HG03060 (cell line): ENCODE results near the gene ASTN2.
"Not testable (repeated sequence)": the region's sequence is repeated elsewhere in the genome, so short reads cannot be mapped to it uniquely, and the experiment has no call there.

Experiments
- ATAC-seq: cut with Tn5 transposase; IDR thresholded peaks from one replicate; pipeline ENCODE4 v1.9.1; 2021; ENCODE audit warnings: low read depth, moderate number of reproducible peaks; ENCODE audit not compliant: unreplicated experiment

Gene ASTN2

DNA sequence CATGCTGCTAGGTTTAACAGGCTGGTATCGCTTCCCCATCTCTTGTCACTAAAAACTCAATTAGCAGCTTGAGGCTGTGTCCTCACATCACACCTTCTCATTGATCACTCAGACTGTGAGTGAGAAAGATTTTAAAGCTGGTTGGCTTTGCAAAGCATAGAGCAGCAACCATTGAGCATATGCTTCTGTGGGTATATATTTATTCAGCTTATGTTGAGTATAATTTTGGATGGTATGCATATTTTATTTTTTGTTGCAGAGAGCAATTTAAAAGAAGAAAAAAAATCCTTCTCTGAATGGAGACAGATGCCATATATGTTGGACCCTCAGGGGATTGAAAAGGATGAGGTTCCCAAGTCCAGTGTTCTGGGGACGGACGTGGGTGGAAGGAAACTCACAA, 565.1 kb downstream of the ASTN2 start:
- ATAC-seq: no peak

DNA sequence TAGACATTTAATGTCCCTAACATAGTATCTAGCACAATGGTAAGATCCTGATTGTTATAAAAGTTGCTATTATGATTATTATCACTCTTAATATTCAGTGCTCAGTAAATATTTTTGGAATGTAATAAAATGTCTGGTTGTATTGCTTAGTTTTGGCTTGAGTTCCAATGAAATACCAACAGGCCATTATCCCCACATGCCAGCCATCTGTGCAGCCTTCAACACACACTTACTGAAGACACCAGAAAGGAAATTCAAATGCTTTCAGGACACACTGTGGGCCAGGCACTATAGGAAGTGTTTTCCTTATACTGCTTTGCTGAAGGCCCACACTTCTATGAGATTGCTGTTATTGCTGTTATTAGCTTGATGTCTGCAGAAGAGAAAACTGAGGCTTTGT, 570.2 kb downstream of the ASTN2 start:
- ATAC-seq: no peak

DNA sequence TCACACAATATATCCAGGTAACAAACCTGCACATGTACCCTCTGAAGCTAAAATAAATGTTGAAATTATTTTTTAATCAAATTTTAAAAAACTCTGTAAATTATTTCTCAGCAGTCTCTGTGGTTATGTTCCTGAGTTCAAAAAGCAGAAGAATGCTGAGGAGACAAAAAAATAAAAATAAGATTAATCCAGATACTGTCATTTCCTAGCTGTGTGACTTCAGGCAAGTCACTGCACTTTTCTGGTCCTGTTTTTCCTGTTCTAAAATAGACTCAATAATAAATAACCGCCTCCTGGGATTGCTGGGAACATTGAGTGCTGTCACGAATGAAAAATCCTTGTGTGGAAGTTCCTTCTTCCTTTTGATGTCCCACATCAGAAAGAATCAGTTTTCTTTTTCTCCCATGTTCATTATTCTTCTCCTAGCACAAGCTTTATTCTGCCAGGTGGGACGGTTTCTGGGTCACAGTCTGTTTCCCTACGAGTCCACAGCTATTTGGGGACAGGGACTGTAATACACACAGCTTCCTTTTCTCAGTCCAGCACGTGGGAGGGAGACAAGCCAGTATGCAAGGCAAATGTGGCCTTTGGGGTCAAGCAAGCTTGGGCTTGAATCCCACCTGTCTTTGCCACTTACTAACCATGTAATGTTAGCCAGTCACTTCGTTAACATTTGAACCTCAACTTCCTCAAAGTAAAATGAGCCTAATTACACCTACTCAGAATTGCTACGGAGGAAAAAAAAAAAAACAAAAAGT, 570.8 kb downstream of the ASTN2 start:
- ATAC-seq: no peak

DNA sequence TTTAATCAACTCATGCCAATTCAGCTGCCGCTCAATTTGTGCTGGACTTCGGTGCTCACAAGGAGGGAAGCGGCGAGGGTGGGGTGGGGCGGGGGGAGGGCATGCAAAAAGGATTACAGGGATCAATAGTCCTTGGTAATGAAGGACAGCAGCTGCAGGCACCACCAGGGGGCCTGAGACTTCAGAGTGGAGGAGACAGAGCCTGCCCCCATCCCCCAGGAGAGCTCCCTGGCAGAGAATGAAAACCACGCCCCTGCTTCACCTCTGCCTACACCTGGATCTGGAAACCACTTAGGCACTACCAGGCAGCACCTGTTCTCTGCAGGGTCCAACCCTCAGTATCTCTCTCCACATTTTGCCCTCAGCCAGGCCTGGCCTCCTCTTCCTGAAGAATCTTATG, 572.2 kb downstream of the ASTN2 start:
- ATAC-seq: no peak

DNA sequence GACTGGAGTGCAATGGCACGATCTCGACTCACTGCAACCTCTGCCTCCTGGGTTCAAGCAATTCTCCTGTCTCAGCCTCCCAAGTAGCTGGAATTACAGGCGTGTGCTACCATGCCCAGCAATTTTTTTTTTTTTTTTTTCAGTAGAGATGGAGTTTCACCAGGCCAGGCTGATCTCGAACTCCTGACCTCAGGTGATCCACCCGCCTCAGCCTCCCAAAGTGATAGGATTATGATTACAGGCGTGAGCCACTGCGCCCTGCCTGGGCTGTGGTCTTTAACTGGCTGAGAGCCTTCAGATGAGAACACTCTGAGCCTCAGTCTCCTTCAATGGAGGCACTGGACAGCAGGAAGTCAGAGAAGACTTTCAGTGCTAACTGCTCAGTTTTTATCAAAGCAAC, 576.4 kb downstream of the ASTN2 start:
- not testable (repeated sequence) for ATAC-seq

DNA sequence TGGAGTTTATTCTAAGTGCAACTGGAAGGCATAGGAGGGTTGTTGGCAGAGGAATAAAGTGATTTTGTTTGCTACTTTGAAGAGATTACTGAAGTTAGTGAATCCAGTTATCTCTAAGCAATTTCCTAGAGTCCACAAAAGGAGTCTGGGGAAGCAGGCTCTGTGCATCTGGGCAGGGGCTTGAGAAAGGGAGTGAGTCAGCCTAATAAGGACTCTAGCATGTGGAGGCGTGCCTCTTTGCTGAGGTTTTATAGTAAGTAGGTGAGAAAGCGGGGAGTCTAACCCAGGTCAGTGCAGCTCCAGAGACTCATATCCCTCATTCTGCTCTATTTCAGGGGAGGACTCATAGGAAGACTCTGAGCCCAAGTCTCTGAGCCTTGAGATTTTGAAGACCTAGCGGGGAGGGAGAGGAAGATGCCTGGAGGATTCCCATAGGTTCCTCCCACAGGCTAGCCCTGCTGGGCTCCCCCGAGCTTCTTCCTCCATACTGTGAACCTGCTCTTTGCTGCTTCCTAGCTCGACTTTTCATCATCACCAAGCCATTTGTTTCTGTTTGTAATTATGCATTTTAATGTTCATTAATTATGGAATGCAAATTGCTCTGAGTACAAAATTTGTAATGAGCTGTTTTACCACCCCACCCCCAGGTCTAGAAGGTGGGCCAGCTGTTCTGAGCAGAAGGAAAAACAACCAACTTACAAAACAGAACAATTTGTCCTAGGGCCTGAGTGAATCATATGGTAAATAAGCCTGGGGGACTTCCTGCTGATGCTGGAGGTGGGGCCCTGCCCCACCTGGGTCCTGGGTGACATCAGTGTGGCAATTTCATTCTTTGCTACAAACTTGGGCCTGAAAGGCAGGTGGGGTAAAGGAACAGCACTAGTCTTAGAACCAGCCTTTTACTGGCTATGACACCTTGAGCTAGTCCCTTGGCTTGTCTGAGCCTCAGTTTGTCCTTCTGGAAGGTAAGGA, 577.6 kb downstream of the ASTN2 start:
- ATAC-seq: no peak

DNA sequence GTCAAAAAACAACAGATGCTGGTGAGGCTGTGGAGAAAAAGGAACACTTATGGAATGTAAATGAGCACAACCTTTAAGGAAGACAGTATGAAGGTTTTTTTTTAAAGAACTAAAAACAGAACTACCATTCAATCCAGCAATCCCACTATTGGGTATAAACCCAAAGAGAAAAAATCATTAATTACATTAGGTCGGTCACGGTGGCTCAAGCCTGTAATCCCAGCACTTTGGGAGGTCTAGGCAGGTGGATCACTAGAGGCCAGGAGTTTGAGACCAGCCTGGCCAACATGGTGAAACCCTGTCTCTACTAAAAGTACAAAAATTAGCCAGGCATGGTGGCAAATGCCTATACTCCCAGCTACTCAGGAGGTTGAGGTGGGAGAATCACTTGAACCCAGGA, 584.5 kb downstream of the ASTN2 start:
- not testable (repeated sequence) for ATAC-seq

DNA sequence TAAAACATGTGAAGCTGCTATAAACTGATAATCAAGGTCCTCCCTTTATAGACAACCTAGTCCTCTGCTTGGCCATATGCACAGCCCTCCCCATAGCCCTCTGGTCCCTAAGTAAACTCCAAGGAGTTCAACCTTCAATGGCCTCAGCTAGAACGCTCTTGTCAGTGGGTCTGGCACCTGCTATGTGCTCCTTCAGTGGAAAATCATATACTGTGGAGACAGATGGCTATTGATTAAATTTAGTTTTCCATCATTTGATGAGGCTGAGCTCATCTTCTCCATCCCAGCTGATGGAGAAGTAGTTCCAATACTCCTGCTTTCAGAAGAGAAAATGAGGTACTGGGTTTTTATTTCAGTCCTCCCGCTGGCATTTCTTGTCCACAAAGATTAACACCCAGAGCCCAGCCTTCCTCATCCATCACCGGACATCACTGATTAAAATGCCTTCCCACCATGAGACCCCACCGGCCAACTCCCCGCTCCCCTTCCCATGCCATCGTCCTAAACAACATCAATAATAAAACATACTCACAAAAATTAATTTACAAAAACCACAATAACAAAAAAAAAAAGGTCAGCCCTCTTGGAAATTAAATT, 593.1 kb downstream of the ASTN2 start:
- no peak for ATAC-seq

DNA sequence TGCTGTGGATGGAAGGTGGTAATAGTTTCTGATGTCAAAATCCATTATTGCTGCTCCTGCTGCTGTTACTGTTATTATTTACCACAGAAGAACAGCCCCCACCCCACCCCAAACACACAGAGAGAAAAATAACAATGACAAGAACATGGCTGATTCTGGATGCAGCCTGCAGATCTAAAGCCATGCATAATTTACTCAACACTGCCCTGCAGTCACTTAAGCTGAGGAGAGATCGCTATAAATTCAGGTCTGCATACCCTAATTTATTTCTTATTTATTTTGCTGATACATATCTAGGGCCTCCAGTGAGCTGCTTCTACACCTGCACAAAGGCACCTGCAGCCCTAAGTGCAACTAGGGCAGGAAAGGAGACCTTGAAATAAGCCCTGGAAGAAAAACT, 595.7 kb downstream of the ASTN2 start:
- no peak for ATAC-seq

DNA sequence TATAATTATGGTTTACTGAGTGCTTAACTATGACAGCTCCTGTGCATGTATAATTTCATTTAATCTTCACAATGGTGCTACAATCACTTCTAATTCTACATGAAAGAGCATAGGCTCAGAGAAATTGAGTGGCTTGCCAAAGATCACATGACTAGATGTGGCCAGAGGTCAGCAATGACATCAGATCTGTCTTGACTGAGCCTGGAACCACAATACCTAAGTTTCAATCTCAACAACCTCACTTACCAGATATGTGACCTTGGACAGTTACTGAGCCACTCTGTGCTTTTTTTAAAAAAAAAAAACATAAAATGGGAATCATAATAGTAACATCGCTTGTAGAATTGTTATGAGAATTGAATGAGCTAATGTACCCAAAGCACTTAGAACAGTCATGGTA, 597.1 kb downstream of the ASTN2 start:
- no peak for ATAC-seq

DNA sequence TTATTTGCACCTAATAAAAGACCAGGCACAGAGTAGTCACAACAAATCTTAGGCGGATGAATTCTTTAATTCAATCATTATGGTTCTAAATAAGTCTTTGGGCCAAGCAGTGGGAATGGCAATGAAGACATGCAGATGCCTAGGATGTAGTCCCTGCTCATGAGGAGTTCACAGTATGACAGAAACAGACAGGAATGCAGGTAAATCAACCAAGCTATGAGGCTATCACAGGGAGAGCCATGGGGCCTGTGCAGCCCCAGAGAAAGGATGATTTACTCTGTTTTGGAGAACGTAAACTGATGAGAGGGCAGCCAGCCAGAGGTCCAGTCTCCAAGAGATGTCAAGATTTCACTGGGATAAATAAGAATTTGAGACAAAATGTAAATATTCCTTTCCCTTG, 598.4 kb downstream of the ASTN2 start:
- ATAC-seq: no peak

DNA sequence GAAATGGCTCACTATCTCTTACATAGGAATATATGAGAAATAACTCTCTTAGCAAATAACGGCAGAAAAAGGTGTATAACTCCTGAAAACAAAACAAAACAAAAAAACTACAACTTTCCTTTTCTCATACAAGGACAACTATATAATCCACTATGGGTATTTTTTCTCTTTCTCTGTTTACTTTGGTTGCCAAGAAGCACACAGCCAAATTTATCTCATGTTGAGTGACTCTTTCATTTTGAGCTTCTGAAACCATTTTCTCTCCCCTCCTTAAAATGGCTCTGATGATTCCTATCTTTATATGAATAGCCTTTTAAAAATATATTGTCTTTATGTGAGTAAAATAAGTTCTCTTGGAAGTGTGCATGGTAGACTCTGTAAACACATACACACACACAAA, 599.0 kb downstream of the ASTN2 start:
- ATAC-seq: no peak

DNA sequence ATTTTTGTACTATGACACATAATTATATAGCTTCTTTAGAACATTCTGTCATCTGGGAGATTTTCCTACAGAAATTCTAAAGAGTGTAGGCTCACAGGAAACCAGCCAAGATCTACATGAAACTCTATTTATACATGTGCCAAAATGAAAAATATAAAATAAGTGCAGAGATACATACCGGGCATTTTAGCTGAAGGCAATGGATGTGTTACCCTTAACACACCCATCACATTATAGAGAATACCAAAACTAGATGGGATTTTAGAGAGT, 601.9 kb downstream of the ASTN2 start:
- ATAC-seq: no peak

DNA sequence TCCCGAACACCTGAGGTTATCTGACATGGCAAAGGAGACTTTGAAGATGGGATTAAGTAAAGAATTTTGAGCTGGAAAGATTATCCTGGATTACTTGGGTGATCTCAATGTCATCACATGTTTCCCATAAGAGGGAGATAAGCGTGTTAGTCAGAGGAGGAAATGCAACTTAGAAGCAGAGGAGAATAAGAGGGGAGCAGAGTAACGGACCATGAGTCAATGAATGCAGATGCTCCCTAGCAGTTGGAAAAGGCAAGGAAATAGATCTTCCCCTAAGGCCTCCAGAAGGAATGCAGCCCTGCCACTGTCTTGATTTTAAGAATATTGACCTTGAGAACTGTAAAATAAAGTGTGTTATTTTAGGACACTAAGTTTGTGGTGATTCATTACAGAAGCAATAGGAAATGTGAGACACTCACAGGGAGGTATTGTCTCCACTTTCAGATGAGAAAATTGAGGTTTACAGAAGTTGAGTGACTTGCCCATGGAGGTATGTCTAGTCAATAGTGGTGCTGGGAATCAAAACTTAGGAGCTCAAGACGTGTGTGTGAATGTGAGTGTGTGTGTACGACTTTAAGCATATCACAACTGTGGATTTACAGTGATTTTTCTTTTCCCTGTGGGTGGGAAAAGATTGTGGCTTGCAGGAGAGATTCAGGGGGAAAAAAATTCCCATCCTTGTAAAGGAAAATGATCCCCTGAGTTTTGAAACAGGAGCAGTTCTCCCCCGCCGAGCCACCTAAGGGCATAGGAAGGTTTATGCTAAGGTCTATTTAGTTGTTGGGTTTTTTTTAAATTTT, 602.4 kb downstream of the ASTN2 start:
- no peak for ATAC-seq

DNA sequence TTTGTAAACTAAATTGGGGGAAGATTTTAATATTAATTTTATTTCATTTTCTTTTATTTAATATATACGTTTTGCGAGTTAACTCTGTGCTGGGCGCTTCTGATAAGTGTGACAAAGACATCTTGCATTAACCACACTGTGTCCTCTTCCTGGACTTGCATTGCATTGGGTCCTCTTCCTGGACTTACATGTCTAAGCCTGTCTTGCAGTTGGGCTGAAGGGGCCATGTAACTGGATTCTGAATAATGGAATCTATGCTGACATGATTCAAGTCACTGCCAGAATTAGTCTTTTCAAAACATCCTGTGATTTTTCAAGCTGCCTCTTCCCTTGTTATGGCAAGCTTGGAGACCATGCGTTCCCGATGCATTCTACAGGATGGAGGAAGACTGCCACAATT, 605.2 kb downstream of the ASTN2 start:
- no peak for ATAC-seq

DNA sequence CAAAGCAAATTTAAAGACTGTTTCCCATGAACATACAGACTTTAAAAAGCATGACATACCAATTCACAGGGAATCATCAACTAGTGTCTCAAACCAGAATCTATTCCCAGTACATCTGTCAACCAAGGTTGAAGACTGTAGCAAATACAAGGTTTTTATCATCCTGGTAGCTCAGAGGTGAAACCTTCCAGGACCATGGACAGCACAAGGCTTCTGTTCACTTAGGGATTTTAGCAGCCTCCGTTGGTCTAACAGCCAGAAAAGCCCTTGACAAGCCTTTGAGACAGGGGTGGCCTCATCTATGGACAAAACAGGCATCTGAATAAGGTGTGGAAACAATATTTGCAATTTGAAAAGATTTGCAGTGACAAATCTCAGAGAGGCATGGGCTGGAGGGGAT, 608.8 kb downstream of the ASTN2 start:
- no peak for ATAC-seq

DNA sequence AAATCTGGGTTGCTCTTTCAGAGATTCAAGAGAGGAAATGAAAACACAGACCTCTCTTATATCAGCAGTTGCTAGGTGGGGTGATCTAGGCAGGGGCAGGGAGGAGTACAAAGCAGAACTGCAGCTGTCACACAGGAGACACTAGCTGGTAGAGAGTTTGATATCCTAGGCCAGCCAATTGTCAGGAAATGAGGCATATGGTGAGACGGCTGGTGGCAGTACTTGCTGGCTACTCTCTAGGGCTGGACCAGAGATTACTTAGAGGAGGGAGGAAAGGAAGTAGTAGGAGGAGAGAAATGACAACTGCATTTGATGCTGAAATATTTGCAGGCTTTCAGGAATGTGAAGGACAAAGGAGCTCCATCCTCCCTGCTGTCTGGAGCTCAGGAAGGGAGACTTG, 614.0 kb downstream of the ASTN2 start:
- ATAC-seq: no peak

DNA sequence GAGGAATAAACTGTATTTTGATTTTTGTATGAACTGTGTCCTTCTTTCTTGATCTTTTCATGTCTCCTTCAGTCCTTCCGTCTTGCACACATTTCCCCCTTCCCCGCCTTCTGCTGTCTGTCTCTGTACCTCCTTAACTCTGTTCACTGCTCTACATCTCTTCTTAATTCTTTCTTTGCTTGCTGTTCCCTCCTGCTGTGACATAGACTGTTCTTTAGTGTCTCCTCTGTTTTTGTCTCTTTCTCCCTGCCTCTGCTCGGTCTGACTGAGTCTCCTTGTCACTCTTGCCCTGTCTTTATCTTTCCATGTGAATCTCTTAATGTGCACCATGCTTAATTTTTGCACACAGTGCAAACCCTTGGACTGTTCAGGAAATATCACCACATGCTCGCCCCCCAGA, 614.8 kb downstream of the ASTN2 start:
- ATAC-seq: no peak

DNA sequence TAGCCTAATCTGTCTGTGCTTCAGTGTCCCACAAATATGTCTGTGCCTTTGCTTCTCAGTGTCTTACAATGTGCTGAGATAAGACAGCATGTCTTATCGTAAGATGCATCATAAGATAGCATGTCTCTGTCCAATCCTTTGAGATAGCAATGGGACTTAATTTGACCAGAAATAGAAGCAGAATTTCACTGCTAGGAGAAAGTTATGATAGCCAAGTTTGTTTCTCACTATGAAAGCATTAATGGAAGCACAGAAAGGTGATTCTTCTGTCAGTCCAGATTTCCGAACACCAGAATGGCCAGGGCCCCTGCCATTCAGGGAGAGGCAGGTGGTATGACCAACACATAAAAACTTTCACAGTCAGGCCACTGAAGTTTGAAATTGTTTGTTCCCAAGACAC, 616.3 kb downstream of the ASTN2 start:
- ATAC-seq: no peak

DNA sequence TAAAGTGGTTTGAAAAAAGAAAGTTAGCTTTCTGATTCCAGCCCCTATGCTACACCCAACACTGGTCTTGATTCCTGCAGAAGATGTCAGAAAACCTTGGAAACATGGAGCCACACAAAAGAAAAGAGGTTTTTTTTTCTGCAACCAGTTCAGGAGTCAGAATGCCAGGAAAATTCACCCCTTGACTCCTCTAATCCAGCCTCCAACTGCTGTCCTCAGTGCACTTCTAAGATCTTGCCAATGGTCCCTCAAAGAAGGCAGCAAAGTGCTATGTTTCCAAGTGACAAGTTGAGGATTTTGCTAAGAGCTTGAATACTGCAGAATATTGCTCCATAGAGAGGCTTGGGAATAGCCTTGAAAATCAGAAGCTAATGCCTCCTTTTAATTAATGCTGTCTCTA, 617.6 kb downstream of the ASTN2 start:
- ATAC-seq: no peak

DNA sequence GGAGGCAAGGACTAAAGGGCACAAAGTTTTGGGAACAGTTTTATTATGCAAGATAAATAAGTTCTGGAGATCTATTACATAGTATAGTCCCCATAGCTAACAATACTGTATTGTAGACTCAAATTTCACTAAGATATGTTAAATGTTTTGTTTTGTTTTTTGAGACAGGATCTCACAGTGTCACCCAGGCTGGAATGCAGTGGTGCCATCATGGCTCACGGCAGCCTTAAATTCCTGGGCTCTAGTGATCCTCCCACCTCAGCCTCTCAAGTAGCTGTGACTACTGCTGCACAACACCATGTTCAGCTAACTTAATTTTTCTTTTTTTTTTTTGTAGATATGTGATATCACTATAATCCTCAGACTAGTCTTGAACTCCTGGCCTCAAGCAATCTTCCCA, 618.2 kb downstream of the ASTN2 start:
- ATAC-seq: no peak
